HEK293 (cell line): ENCODE data around the gene NEK1.

Experiments
- ZNF629 ChIP-seq: fragments of 450-650 bp; formaldehyde crosslinking; IDR thresholded peaks from 2 replicates; pipeline ENCODE4 v1.5.1; 2017; ENCODE audit warnings: missing biosample characterization, missing genetic modification characterization
- TF ChIP-seq, protein P1 (sequence below): fragments of 450-650 bp; formaldehyde crosslinking; IDR thresholded peaks from 2 replicates; pipeline ENCODE4 v1.5.1; 2016; ENCODE audit warnings: missing biosample characterization, missing genetic modification characterization

DNA sequence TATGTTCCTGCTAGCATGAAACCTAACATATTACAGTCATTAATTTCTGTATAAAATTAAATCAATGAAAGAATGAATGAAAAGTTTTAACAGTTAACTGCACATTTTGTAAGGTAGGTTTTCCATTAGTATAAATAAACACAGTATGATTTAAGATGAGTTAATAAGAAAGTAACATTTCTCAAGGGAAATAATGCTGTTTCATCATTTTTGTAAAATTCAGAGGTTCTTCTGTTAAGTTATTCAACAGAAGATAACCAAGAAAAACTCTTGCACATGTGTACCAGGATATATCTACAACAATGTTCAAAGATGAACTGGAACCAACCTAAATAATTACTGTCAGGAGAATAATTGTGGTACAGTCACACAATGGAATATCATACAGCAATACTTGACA lies 88.6 kb downstream of the NEK1 start:
- no peak for TF ChIP-seq ZNF629
- TF ChIP-seq, protein P1, sequence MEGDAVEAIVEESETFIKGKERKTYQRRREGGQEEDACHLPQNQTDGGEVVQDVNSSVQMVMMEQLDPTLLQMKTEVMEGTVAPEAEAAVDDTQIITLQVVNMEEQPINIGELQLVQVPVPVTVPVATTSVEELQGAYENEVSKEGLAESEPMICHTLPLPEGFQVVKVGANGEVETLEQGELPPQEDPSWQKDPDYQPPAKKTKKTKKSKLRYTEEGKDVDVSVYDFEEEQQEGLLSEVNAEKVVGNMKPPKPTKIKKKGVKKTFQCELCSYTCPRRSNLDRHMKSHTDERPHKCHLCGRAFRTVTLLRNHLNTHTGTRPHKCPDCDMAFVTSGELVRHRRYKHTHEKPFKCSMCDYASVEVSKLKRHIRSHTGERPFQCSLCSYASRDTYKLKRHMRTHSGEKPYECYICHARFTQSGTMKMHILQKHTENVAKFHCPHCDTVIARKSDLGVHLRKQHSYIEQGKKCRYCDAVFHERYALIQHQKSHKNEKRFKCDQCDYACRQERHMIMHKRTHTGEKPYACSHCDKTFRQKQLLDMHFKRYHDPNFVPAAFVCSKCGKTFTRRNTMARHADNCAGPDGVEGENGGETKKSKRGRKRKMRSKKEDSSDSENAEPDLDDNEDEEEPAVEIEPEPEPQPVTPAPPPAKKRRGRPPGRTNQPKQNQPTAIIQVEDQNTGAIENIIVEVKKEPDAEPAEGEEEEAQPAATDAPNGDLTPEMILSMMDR: no peak
